GM23338 (cell line): ENCODE measurements around the gene RAB22A. TPM values are rescaled to one million over a fixed set of nuclear protein-coding genes. Genes with fewer than 3 reads are reported as not detected.

ENCODE experiments used
- ATAC-seq: fragments of 200-7000 bp; cut with Tn5 transposase; 3 replicates; pipeline ENCODE4 v1.9.1; 2020
- DNase-seq: peaks from one replicate; pipeline ENCODE4 v3.0.0-alpha.2; 2015; ENCODE audit warnings: low spot score
- H2AFZ ChIP-seq: fragments of 200-600 bp; sonication (generic); 2 replicates; pipeline ENCODE4 v1.8.0; 2016; ENCODE audit warnings: antibody characterized with exemption, mild to moderate bottlenecking, moderate library complexity
- H3F3A ChIP-seq: fragments of 200-600 bp; sonication (generic); replicated peaks from 2 replicates; pipeline ENCODE4 v1.8.0; 2017; ENCODE audit warnings: antibody characterized with exemption, mixed run types, low read depth
- H3K27ac ChIP-seq: fragments of 200-600 bp; sonication (generic); 2 replicates; pipeline ENCODE4 v1.6.1; 2016; ENCODE audit warnings: low read depth
- H3K27me3 ChIP-seq: fragments of 200-600 bp; sonication (generic); 2 replicates; pipeline ENCODE4 v1.8.0; 2016; ENCODE audit warnings: mild to moderate bottlenecking, mixed run types, moderate library complexity; ENCODE audit not compliant: insufficient read depth
- H3K36me3 ChIP-seq: fragments of 200-600 bp; sonication (generic); 2 replicates; pipeline ENCODE4 v1.8.0; 2016; ENCODE audit warnings: mild to moderate bottlenecking; ENCODE audit not compliant: insufficient read depth
- H3K4me1 ChIP-seq: fragments of 200-600 bp; sonication (generic); 2 replicates; pipeline ENCODE4 v1.8.0; 2016; ENCODE audit warnings: mild to moderate bottlenecking, moderate library complexity; ENCODE audit not compliant: insufficient read depth
- H3K4me2 ChIP-seq: fragments of 200-600 bp; sonication (generic); 2 replicates; pipeline ENCODE4 v1.7.1; 2017; ENCODE audit warnings: mixed run types
- H3K4me3 ChIP-seq: fragments of 200-600 bp; sonication (generic); 2 replicates; pipeline ENCODE4 v1.6.1; 2016; ENCODE audit warnings: mixed run types
- H3K79me2 ChIP-seq: fragments of 200-600 bp; sonication (generic); replicated peaks from 2 replicates; pipeline ENCODE4 v1.8.0; 2017; ENCODE audit warnings: mild to moderate bottlenecking; ENCODE audit not compliant: insufficient read depth
- H3K9me2 ChIP-seq: fragments of 200-600 bp; sonication (generic); 2 replicates; pipeline ENCODE4 v1.8.0; 2017; ENCODE audit not compliant: insufficient read depth
- H4K20me1 ChIP-seq: fragments of 200-600 bp; sonication (generic); replicated peaks from 2 replicates; pipeline ENCODE4 v1.8.0; 2017; ENCODE audit warnings: mild to moderate bottlenecking; ENCODE audit not compliant: insufficient read depth
- H3K27ac Mint-ChIP-seq: 2 replicates; pipeline ENCODE4 v1.8.0; 2020; ENCODE audit warnings: inconsistent platforms, mild to moderate bottlenecking, moderate library complexity, mixed read lengths
- H3K27me3 Mint-ChIP-seq: 3 replicates; pipeline ENCODE4 v1.8.0; 2022; ENCODE audit warnings: low read depth, mild to moderate bottlenecking, moderate library complexity, mixed read lengths, inconsistent platforms; ENCODE audit not compliant: insufficient read depth, poor library complexity
- H3K36me3 Mint-ChIP-seq: 3 replicates; pipeline ENCODE4 v1.8.0; 2021; ENCODE audit warnings: low read depth, mild to moderate bottlenecking, inconsistent platforms, moderate library complexity, mixed read lengths
- H3K4me1 Mint-ChIP-seq: 3 replicates; pipeline ENCODE4 v1.8.0; 2020; ENCODE audit warnings: mild to moderate bottlenecking, inconsistent platforms, mixed read lengths
- H3K4me3 Mint-ChIP-seq: 3 replicates; pipeline ENCODE4 v1.8.0; 2021; ENCODE audit warnings: moderate library complexity, mild to moderate bottlenecking, inconsistent platforms, mixed read lengths
- H3K9me3 Mint-ChIP-seq: 3 replicates; pipeline ENCODE4 v1.8.0; 2020; ENCODE audit warnings: moderate library complexity, mild to moderate bottlenecking, inconsistent platforms, mixed read lengths
- CREB1 ChIP-seq: fragments of 250-450 bp; sonication (Bioruptor Pico); IDR thresholded peaks from 2 replicates; pipeline ENCODE4 v1.5.0; 2020; ENCODE audit warnings: low read depth, mild to moderate bottlenecking, moderate library complexity
- EZH2phosphoT487 ChIP-seq: fragments of 200-600 bp; sonication (generic); IDR thresholded peaks from one replicate; pipeline ENCODE4 v1.8.1; 2018; ENCODE audit warnings: antibody characterized with exemption; ENCODE audit not compliant: unreplicated experiment
- NANOG ChIP-seq: IDR thresholded peaks from 2 replicates; pipeline ENCODE4 v1.6.1; 2016; ENCODE audit warnings: antibody characterized with exemption, borderline replicate concordance
- POLR2AphosphoS5 ChIP-seq: IDR thresholded peaks from 2 replicates; pipeline ENCODE4 v1.6.1; 2016; ENCODE audit warnings: antibody characterized with exemption, low read depth
- ZNF331 ChIP-seq: fragments of 250-450 bp; sonication (Bioruptor Pico); IDR thresholded peaks from 2 replicates; pipeline ENCODE4 v1.5.0; 2020; ENCODE audit warnings: low read depth, mild to moderate bottlenecking, moderate library complexity
- polyA plus RNA-seq: library from polyadenylated mRNA; unstranded; fragments of >200 nt; fragmentation: Nextera tagmentation; extraction: Ambion mirVana; gene quantifications from 2 replicates; pipeline ENCODE4 v1.2.1, GENCODE V29; 2016
- total RNA-seq: library from RNA; depleted of rRNA; stranded (reverse); fragments of >200 nt; shearing (Covaris generic); gene quantifications from 2 replicates; pipeline ENCODE4 v1.2.3, GENCODE V29; 2014
- TF ChIP-seq, protein P1 (sequence below): IDR thresholded peaks from 2 replicates; pipeline ENCODE4 v1.6.1; 2016; ENCODE audit warnings: antibody characterized with exemption
- TF ChIP-seq, protein P2 (sequence below): IDR thresholded peaks from one replicate; pipeline ENCODE4 v1.6.1; 2018; ENCODE audit warnings: antibody characterized with exemption; ENCODE audit not compliant: unreplicated experiment
- TF ChIP-seq, protein P3 (sequence below): fragments of 250-450 bp; sonication (Bioruptor Pico); IDR thresholded peaks from 2 replicates; pipeline ENCODE4 v1.5.0; 2020; ENCODE audit warnings: mild to moderate bottlenecking, moderate library complexity
- TF ChIP-seq, protein P4 (sequence below), 2 experiments: fragments of 200-600 bp in 1 of 2; sonication (generic) in 1 of 2; conservative IDR thresholded peaks; 2 replicates each; pipeline versions ENCODE4 v1.5.1 to v1.6.1; 2016 to 2017; ENCODE audit warnings: antibody characterized with exemption in 2 of 2, low read depth in 2 of 2, mild to moderate bottlenecking in 2 of 2, moderate library complexity in 1 of 2

The RAB22A gene
- total and polyA plus RNA-seq, 2 experiments from 2014 or later = 3.3 to 6.8 TPM

DNA sequence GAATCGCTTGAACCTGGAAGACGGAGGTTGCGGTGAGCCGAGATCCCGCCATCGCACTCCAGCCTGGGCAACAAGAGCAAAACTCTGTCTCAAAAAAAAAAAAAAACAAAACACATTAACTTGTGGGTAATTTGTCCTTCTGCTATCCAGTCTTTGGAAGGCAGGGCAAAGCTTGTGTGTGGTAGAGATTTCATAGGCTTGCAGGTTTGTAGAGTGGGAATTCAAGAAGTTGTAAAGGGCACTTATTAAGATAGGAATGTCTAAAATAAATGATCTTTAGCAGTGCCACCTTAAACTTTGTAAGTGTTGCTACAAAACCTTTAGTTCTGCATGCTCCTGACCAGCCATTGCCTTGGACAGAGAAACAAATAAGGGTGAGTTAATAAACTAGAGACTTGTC, 87.9 kb downstream of the RAB22A start:
- no peak overlapping the region for H3K4me3 ChIP-seq
- no peaks in the 10 kb centered on the region for H3K27me3 ChIP-seq
- TF ChIP-seq EZH2phosphoT487 (no peak), CREB1 (CRISPR knock-in tag) (no peak), ZNF331 (no peak), NANOG (no peak), POLR2AphosphoS5 (no peak)
- TF ChIP-seq, protein P1, sequence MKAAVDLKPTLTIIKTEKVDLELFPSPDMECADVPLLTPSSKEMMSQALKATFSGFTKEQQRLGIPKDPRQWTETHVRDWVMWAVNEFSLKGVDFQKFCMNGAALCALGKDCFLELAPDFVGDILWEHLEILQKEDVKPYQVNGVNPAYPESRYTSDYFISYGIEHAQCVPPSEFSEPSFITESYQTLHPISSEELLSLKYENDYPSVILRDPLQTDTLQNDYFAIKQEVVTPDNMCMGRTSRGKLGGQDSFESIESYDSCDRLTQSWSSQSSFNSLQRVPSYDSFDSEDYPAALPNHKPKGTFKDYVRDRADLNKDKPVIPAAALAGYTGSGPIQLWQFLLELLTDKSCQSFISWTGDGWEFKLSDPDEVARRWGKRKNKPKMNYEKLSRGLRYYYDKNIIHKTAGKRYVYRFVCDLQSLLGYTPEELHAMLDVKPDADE = no peak
- TF ChIP-seq, protein P2, sequence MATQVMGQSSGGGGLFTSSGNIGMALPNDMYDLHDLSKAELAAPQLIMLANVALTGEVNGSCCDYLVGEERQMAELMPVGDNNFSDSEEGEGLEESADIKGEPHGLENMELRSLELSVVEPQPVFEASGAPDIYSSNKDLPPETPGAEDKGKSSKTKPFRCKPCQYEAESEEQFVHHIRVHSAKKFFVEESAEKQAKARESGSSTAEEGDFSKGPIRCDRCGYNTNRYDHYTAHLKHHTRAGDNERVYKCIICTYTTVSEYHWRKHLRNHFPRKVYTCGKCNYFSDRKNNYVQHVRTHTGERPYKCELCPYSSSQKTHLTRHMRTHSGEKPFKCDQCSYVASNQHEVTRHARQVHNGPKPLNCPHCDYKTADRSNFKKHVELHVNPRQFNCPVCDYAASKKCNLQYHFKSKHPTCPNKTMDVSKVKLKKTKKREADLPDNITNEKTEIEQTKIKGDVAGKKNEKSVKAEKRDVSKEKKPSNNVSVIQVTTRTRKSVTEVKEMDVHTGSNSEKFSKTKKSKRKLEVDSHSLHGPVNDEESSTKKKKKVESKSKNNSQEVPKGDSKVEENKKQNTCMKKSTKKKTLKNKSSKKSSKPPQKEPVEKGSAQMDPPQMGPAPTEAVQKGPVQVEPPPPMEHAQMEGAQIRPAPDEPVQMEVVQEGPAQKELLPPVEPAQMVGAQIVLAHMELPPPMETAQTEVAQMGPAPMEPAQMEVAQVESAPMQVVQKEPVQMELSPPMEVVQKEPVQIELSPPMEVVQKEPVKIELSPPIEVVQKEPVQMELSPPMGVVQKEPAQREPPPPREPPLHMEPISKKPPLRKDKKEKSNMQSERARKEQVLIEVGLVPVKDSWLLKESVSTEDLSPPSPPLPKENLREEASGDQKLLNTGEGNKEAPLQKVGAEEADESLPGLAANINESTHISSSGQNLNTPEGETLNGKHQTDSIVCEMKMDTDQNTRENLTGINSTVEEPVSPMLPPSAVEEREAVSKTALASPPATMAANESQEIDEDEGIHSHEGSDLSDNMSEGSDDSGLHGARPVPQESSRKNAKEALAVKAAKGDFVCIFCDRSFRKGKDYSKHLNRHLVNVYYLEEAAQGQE = no peak
- TF ChIP-seq, protein P3, sequence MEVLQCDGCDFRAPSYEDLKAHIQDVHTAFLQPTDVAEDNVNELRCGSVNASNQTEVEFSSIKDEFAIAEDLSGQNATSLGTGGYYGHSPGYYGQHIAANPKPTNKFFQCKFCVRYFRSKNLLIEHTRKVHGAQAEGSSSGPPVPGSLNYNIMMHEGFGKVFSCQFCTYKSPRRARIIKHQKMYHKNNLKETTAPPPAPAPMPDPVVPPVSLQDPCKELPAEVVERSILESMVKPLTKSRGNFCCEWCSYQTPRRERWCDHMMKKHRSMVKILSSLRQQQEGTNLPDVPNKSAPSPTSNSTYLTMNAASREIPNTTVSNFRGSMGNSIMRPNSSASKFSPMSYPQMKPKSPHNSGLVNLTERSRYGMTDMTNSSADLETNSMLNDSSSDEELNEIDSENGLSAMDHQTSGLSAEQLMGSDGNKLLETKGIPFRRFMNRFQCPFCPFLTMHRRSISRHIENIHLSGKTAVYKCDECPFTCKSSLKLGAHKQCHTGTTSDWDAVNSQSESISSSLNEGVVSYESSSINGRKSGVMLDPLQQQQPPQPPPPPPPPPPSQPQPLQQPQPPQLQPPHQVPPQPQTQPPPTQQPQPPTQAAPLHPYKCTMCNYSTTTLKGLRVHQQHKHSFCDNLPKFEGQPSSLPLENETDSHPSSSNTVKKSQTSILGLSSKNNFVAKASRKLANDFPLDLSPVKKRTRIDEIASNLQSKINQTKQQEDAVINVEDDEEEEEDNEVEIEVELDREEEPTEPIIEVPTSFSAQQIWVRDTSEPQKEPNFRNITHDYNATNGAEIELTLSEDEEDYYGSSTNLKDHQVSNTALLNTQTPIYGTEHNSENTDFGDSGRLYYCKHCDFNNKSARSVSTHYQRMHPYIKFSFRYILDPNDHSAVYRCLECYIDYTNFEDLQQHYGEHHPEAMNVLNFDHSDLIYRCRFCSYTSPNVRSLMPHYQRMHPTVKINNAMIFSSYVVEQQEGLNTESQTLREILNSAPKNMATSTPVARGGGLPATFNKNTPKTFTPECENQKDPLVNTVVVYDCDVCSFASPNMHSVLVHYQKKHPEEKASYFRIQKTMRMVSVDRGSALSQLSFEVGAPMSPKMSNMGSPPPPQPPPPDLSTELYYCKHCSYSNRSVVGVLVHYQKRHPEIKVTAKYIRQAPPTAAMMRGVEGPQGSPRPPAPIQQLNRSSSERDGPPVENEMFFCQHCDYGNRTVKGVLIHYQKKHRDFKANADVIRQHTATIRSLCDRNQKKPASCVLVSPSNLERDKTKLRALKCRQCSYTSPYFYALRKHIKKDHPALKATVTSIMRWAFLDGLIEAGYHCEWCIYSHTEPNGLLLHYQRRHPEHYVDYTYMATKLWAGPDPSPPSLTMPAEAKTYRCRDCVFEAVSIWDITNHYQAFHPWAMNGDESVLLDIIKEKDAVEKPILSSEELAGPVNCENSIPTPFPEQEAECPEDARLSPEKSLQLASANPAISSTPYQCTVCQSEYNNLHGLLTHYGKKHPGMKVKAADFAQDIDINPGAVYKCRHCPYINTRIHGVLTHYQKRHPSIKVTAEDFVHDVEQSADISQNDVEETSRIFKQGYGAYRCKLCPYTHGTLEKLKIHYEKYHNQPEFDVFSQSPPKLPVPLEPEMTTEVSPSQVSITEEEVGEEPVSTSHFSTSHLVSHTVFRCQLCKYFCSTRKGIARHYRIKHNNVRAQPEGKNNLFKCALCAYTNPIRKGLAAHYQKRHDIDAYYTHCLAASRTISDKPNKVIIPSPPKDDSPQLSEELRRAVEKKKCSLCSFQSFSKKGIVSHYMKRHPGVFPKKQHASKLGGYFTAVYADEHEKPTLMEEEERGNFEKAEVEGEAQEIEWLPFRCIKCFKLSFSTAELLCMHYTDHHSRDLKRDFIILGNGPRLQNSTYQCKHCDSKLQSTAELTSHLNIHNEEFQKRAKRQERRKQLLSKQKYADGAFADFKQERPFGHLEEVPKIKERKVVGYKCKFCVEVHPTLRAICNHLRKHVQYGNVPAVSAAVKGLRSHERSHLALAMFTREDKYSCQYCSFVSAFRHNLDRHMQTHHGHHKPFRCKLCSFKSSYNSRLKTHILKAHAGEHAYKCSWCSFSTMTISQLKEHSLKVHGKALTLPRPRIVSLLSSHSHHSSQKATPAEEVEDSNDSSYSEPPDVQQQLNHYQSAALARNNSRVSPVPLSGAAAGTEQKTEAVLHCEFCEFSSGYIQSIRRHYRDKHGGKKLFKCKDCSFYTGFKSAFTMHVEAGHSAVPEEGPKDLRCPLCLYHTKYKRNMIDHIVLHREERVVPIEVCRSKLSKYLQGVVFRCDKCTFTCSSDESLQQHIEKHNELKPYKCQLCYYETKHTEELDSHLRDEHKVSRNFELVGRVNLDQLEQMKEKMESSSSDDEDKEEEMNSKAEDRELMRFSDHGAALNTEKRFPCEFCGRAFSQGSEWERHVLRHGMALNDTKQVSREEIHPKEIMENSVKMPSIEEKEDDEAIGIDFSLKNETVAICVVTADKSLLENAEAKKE (CRISPR knock-in tag) = no peak
- TF ChIP-seq, protein P4, sequence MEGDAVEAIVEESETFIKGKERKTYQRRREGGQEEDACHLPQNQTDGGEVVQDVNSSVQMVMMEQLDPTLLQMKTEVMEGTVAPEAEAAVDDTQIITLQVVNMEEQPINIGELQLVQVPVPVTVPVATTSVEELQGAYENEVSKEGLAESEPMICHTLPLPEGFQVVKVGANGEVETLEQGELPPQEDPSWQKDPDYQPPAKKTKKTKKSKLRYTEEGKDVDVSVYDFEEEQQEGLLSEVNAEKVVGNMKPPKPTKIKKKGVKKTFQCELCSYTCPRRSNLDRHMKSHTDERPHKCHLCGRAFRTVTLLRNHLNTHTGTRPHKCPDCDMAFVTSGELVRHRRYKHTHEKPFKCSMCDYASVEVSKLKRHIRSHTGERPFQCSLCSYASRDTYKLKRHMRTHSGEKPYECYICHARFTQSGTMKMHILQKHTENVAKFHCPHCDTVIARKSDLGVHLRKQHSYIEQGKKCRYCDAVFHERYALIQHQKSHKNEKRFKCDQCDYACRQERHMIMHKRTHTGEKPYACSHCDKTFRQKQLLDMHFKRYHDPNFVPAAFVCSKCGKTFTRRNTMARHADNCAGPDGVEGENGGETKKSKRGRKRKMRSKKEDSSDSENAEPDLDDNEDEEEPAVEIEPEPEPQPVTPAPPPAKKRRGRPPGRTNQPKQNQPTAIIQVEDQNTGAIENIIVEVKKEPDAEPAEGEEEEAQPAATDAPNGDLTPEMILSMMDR (conservative IDR thresholded peaks at IDR 0.05; ENCODE audit: low read depth in 2 of 2) = no peak
- Mint-ChIP-seq H3K27me3 (peaks cover 2% of the 10 kb centered on the region), H3K27ac (no peak overlapping the region), H3K4me3 (no peak overlapping the region), H3K9me3 (no peaks in the 10 kb centered on the region), H3K4me1 (peaks cover 39% of the 10 kb centered on the region), H3K36me3 (no peaks in the 10 kb centered on the region)
- no peaks in the 10 kb centered on the region for H3K9me2 ChIP-seq
- DNase-seq (no peak), ATAC-seq (no peak)
- peaks cover 100% of the 10 kb centered on the region for H3K79me2 ChIP-seq
- H3K27ac ChIP-seq = no peak overlapping the region
- peaks cover 56% of the 10 kb centered on the region for H3K4me1 ChIP-seq
- no peak overlapping the region for H2AFZ ChIP-seq
- peaks cover 48% of the 10 kb centered on the region for H4K20me1 ChIP-seq
- no peak overlapping the region for H3K4me2 ChIP-seq
- H3F3A ChIP-seq = no peaks in the 10 kb centered on the region
- no peaks in the 10 kb centered on the region for H3K36me3 ChIP-seq
